OCI-LY3 (cell line): ENCODE data around the gene USP3.

Experiments used
- H2AFZ ChIP-seq: fragments of 200-600, 300-600 bp; shearing (Covaris generic); 2 replicates; pipeline ENCODE4 v1.6.0; 2014; ENCODE audit warnings: antibody characterized with exemption, low read depth, low read length
- H3K27ac ChIP-seq: fragments of 200-600, 300-600 bp; sonication (generic); 2 replicates; pipeline ENCODE4 v1.5.1; 2014; ENCODE audit warnings: mild to moderate bottlenecking, low read length, moderate library complexity, mixed read lengths
- H3K27me3 ChIP-seq: fragments of 200-600, 300-600 bp; sonication (generic); 2 replicates; pipeline ENCODE4 v1.6.1; 2014; ENCODE audit warnings: low read depth, low read length, mixed read lengths
- H3K36me3 ChIP-seq: fragments of 200-600, 300-600 bp; sonication (generic); replicated peaks from 2 replicates; pipeline ENCODE3; 2014; ENCODE audit warnings: low read depth, low read length, mixed read lengths
- H3K4me1 ChIP-seq: fragments of 300-600, 200-600 bp; sonication (generic); 2 replicates; pipeline ENCODE4 v1.6.1; 2014; ENCODE audit warnings: low read length, mixed read lengths
- H3K4me2 ChIP-seq: fragments of 200-600, 300-600 bp; sonication (generic); 2 replicates; pipeline ENCODE4 v1.6.1; 2014; ENCODE audit warnings: low read length, mixed read lengths
- H3K4me3 ChIP-seq: fragments of 300-600, 200-600 bp; sonication (generic); 2 replicates; pipeline ENCODE4 v1.5.1; 2014; ENCODE audit warnings: antibody characterized with exemption, mild to moderate bottlenecking, low read length, moderate library complexity
- H3K79me2 ChIP-seq: fragments of 300-600, 200-600 bp; shearing (Covaris generic); 2 replicates; pipeline ENCODE4 v1.6.1; 2014; ENCODE audit warnings: mild to moderate bottlenecking, low read length, mixed read lengths
- H3K9ac ChIP-seq: fragments of 300-600, 200-600 bp; shearing (Covaris generic); 2 replicates; pipeline ENCODE4 v1.6.0; 2014; ENCODE audit warnings: mild to moderate bottlenecking, low read length, moderate library complexity
- H3K9me3 ChIP-seq: fragments of 200-600, 300-600 bp; shearing (Covaris generic); 2 replicates; pipeline ENCODE4 v1.6.1; 2014; ENCODE audit warnings: low read length, mixed read lengths; ENCODE audit not compliant: insufficient read depth
- H4K20me1 ChIP-seq: fragments of 200-600, 300-600 bp; sonication (generic); 2 replicates; pipeline ENCODE4 v1.6.1; 2016; ENCODE audit warnings: low read length, mixed read lengths; ENCODE audit not compliant: insufficient read depth
- CTCF ChIP-seq: fragments of 200-600, 300-600 bp; sonication (generic); IDR thresholded peaks from 2 replicates; pipeline ENCODE4 v1.5.1; 2014; ENCODE audit warnings: antibody characterized with exemption, low read length, low read depth
- EZH2phosphoT487 ChIP-seq: fragments of 200-600 bp; shearing (Covaris generic); IDR thresholded peaks from 2 replicates; pipeline ENCODE4 v1.6.1; 2018; ENCODE audit warnings: antibody characterized with exemption, mixed run types, low read depth

Gene USP3

GRCh38 chr15:63593705-63594671 is 89.6 kb downstream of the USP3 start:
- H3K9me3 ChIP-seq = no peaks in the 10 kb centered on the region
- H2AFZ ChIP-seq = no peak overlapping the region
- H3K4me1 ChIP-seq = peaks cover 65% of the 10 kb centered on the region
- TF ChIP-seq EZH2phosphoT487 = no peak
- no peak for TF ChIP-seq CTCF
- peak overlapping the region; percentile 49 for H3K4me2 ChIP-seq
- peaks cover 23% of the 10 kb centered on the region for H3K79me2 ChIP-seq
- H4K20me1 ChIP-seq = no peaks in the 10 kb centered on the region
- peak overlapping the region; percentile 12; the same call in 1 of the 2 replicates for H3K9ac ChIP-seq
- peak overlapping the region; percentile 87 for H3K27ac ChIP-seq
- no peak overlapping the region for H3K4me3 ChIP-seq
- peaks cover 42% of the 10 kb centered on the region for H3K36me3 ChIP-seq
- H3K27me3 ChIP-seq = no peaks in the 10 kb centered on the region

- H3K27ac ChIP-seq = peak overlapping the region; percentile 87
- peak overlapping the region; percentile 49 for H3K4me2 ChIP-seq
- H3K9ac ChIP-seq = peak overlapping the region; percentile 8; the same call in 1 of the 2 replicates
- no peaks in the 10 kb centered on the region for H3K27me3 ChIP-seq
- H4K20me1 ChIP-seq = no peaks in the 10 kb centered on the region
- no peak overlapping the region for H2AFZ ChIP-seq
- no peaks in the 10 kb centered on the region for H3K9me3 ChIP-seq
- no peak for TF ChIP-seq CTCF
- no peak for TF ChIP-seq EZH2phosphoT487
- peaks cover 35% of the 10 kb centered on the region for H3K36me3 ChIP-seq
- H3K4me1 ChIP-seq = peaks cover 74% of the 10 kb centered on the region
- H3K79me2 ChIP-seq = peaks cover 24% of the 10 kb centered on the region
- H3K4me3 ChIP-seq = peak overlapping the region; percentile 7
Observed at GRCh38 chr15:63595065-63595464, 90.7 kb downstream of the USP3 start.

GRCh38 chr15:63595688-63596087 is 91.3 kb downstream of the USP3 start:
- Histone ChIP-seq H3K79me2 (peaks cover 27% of the 10 kb centered on the region), H3K36me3 (peaks cover 31% of the 10 kb centered on the region), H3K4me3 (no peak overlapping the region), H3K9me3 (no peaks in the 10 kb centered on the region), H2AFZ (no peak overlapping the region), H3K9ac (peak overlapping the region; percentile 8; the same call in 1 of the 2 replicates), H3K4me1 (peaks cover 74% of the 10 kb centered on the region), H3K27ac (peak overlapping the region; percentile 87), H3K27me3 (no peaks in the 10 kb centered on the region), H3K4me2 (peak overlapping the region; percentile 49), H4K20me1 (no peaks in the 10 kb centered on the region)
- no peak for TF ChIP-seq CTCF
- no peak for TF ChIP-seq EZH2phosphoT487

DNA sequence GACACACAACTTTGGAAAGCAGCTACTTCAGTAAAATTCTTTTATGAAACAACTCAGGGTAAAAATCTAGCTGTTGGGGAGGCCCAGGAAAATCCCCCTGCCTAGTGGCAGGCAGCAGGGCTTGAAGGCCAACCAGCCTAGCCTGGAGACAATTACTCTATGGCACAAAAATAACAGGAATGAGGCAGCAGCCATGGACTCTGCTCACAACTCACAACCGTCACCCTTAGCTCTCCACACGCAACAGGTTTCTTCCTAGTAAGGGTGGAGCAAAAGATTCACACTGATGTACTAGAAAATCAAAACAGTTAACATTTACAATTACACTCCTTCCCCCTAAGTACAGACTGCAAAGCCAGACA is 92.3 kb downstream of the USP3 start:
- Histone ChIP-seq H3K27me3 (no peaks in the 10 kb centered on the region), H3K9ac (peak overlapping the region; percentile 34; the same call in 1 of the 2 replicates), H4K20me1 (no peaks in the 10 kb centered on the region), H3K4me3 (peak overlapping the region; percentile 11), H3K36me3 (peaks cover 21% of the 10 kb centered on the region), H3K4me1 (peaks cover 74% of the 10 kb centered on the region), H3K79me2 (peaks cover 27% of the 10 kb centered on the region), H3K9me3 (no peaks in the 10 kb centered on the region), H2AFZ (no peak overlapping the region), H3K27ac (peak overlapping the region; percentile 87), H3K4me2 (peak overlapping the region; percentile 49)
- TF ChIP-seq CTCF = no peak
- no peak for TF ChIP-seq EZH2phosphoT487
